NCI-H1436 treated with DMSO at 0.1 percent for 48 hours (cell line): ENCODE results near the gene BPIFB6.
"Not testable (repeated sequence)": the region's sequence is repeated elsewhere in the genome, so short reads cannot be mapped to it uniquely, and the experiment has no call there.

Experiments
- DNase-seq: peaks from one replicate; lab custom pipeline; 2025; lab: John Stamatoyannopoulos, UW

The BPIFB6 gene

DNA sequence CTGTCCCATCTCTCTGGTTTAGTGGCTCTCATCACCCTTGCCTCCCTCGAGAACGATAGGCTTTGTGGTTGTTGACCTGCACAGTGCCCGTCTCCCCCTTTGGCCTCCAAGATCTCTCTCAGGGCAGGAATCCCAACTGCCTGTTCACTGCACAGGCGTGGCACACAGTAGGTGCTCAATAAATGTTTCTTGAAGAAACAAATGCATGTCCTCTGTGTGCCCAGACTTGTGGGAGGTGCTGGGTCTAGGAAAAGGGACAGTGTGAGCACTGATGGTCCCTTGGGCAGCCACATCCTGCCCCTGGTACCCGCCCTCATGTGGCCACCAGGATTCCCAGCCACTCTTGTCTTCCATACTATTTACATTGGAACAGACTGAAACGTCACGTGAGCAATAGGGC lies 2.6 kb upstream of the BPIFB6 start:
- no peak for DNase-seq

GRCh38 chr20:33030076-33030475 lies 1.4 kb upstream of the BPIFB6 start:
- no peak for DNase-seq

DNA sequence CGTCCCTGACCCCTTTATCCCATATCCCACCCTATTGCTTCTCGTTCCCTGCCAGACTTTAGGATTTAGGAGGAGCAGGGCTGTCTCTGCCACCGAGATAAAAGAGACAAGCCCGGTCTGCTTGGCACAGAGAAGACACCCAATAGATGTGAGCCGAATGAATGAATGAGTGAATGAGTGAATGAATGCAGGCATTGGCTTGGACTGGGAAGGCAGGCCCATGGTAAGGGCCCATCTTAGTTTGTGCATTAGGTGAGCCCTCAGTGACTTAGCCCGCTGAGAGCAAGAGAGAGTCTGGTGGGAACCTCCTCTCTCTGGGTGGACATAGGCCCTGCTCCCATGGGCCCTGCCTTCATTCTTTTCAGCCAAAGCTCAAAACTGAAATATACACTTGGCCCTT lies 879 bp upstream of the BPIFB6 start:
- no peak for DNase-seq

DNA sequence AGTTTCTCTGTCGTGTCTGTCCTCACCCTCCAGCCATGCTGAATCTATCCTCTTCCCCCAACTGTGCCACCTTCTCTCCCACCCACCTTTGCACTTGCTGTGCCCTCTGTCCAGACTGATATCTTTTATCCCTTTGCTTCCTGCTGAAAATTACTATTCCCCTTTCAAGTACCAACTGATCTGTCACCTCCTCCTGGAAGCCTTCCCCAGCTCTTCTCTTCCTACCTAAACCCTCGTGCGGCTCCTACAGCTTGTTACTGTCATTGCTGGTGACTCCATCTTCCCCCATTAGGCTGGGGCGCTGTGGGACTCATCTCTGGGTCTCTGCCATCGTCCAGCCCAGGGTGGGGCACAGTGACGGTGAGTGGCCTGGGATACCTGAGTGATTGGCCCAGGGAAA lies 1.1 kb downstream of the BPIFB6 start:
- no peak for DNase-seq

DNA sequence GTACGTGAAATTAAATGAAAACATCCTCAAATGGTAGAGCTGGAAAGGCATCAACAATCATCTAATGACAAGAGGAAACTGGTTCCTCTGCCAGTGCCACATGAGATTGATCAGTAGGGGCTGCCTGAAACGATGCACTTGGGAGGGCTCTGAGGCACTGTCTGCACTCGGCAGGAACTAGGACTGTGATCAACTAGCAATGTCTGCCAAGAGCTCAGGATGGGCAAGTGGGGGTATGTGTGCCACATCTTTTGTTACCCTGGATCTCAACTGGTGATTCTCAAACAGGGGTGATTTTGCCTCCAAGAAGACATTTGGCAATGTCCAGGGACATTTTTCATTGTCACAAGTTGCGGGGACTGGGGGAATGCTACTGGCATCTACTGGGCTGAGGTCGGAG lies 1.9 kb downstream of the BPIFB6 start:
- DNase-seq = no peak

DNA sequence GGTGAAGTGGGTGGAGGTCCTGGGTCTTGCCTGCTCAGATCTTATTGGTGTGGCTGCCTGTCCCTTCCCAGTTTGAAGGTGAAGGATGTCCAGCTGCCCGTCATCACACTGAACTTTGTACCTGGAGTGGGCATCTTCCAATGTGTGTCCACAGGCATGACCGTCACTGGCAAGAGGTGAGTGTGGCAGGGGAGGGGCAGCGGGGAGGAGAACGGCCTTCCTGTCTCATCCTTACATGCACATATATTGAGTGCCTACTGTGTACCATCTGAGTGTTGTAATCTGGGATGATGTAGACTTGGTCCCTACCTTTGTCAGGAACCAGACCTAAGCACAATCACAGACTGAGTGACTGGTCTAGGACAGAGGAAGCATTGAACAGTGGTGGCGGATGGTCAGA lies 2.7 kb downstream of the BPIFB6 start:
- no peak for DNase-seq

GRCh38 chr20:33034901-33035492 lies 3.5 kb downstream of the BPIFB6 start:
- DNase-seq = no peak

- no peak for DNase-seq
Measured at GRCh38 chr20:33037456-33037855, 6.0 kb downstream of the BPIFB6 start.

DNA sequence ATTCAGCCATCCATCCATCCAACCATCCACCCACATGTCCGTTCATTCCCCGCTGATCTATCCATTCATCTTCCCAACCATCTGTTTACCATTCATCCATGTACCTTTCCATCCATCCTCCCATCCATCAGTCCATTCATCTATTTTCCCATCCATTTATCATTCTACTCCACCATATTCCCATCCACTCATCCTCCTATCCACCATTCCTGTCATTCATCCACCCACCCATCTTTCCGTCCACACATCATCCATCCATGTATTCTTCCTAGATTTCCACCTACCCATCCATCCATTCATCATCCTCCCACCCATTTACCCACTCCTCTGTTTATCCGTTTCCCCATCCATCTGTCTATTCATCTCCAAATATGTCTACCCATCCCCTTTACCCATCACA lies 6.8 kb downstream of the BPIFB6 start:
- DNase-seq = no peak

GRCh38 chr20:33042430-33042829 lies 11.0 kb downstream of the BPIFB6 start:
- no peak for DNase-seq

GRCh38 chr20:33042983-33043730 lies 11.7 kb downstream of the BPIFB6 start:
- DNase-seq = no peak

DNA sequence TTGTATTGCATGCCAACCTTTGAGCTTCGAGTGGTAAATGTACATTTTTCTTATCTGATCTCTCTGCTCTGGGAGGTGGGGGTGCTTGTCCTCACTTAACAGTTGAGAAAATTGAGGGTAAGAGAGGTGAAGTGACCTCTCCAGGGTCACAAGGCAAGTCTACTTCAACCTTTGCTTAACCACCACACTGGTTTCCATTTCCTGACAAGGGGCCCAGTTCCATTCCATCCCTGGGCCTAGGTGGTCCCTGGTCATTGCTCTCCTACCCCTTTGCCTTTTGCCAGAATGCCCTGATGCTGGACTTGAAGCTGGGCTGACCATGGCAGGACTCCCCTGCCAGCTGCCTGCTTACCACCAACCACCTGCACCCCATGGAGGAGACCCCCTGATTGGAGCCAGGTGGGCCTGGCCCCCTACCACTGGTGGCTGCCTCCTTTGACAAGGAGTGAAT lies 12.3 kb downstream of the BPIFB6 start:
- DNase-seq = no peak

- not testable (repeated sequence) for DNase-seq
Measured at GRCh38 chr20:33045129-33045721, 13.8 kb downstream of the BPIFB6 start.

GRCh38 chr20:33046412-33046811 lies 15.0 kb downstream of the BPIFB6 start:
- DNase-seq = no peak

GRCh38 chr20:33051333-33051732 lies 19.9 kb downstream of the BPIFB6 start:
- no peak for DNase-seq

GRCh38 chr20:33053291-33054106 lies 22.1 kb downstream of the BPIFB6 start, which contains the start of gene BPIFB3:
Gene BPIFB3 (plus strand): TSS chr20:33053903. CDS start chr20:33055436, 1,533 bp downstream.
- no peak for DNase-seq

GRCh38 chr20:33054381-33054780 lies 22.9 kb downstream of the BPIFB6 start:
- DNase-seq = no peak

DNA sequence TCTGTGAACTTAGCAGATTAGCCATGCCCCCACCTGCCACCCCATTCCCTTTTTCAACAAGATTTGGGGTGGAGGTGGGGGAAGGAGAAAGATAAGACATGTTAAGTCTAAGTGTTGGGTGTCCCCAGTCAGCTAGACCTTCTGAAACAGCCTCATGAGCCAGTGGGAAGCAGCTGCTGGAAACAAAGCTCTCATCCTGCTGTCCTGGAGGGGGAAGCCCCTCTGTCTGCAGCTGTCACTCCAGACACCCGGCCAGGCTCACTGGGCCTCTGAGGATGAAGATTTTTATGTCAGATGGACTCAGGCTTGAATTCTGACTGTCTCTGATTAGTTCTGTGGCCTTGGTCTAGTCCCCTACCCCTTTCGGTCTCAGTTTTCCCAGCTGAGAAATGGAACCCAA lies 23.3 kb downstream of the BPIFB6 start:
- DNase-seq = no peak

GRCh38 chr20:33059136-33059535 lies 27.7 kb downstream of the BPIFB6 start:
- no peak for DNase-seq

DNA sequence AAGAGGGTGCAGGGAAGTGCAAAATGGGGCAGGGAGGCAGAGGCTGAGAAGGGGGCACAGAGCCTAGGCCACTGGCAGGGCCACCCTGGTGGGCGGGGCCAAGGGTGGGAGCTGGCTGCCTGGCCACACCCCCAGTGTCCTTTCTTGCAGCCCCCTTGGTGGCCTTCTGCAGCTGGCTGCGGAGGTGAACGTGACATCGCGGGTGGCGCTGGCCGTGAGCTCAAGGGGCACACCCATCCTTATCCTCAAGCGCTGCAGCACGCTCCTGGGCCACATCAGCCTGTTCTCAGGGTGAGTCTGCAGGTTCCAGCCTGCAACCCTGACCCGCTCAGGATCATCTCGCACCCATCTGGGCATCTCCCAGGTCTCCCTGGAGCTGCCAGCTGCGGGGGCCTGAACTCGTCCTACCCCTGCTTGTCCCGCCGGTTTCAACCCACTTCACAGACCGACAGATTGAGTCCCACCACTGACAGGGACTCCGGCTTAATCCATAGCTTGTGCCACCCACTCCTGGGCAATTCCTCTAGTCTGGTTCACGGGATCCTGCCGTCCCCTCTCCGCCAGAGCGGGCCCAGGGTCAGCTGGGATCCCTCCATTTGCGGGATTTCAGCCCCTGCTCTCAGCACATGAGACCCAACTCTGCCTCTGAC lies 28.4 kb downstream of the BPIFB6 start:
- DNase-seq = no peak

GRCh38 chr20:33061658-33062028 lies 30.2 kb downstream of the BPIFB6 start:
- no peak for DNase-seq
